Activated CD4-positive, alpha-beta T cell treated with anti-CD3 and anti-CD28 coated beads, Interleukin-10, Interleukin-2, amounts not matched to agents 100 ng/mL and 50 ng/mL, durations not matched to agents 16 hours and 8 hours (primary cell): ENCODE measurements around the gene ALKBH3.

Source experiments
- DNase-seq: peaks from one replicate; pipeline ENCODE4 v3.0.0-alpha.2; 2020

Gene ALKBH3

GRCh38 chr11:43923406-43924111, 42.9 kb downstream of the ALKBH3 start:
- DNase-seq = no peak

DNA sequence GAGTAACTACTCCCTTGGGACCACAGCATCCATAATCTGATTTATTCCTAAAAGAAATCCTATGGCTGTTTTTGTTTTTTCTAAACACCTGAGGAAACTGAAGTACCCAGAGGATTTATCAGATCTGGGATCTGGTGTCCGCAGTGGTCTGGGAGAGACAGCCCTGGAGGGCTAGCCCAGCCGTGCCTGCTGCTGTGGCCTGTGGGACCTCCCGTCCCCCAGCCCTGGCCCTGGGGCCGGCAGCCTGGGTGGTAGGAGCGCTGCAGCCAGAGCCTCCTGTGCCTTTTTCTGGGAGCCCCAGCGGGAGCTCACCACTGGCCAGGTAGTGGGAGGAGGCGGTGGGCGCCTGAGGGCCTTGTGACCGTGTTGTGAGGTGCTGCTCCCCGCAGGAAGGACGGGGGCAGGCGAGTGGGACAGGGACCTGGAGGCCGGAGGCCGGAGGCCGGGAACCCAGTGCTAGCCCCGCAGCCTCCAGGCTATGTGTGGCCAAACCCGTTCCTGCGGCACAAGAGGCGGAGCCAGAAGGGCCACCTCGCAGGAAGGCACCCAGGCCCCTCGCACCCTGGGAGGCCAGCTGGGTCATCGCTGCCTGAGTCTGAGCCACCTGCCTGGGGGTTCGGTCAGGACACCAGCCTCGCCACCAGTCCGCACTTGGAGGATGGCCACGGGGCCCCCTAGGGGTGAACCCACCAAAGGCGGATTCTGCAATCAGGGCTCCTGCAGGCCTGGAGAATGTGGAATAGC, 43.7 kb downstream of the ALKBH3 start:
- no peak for DNase-seq

DNA sequence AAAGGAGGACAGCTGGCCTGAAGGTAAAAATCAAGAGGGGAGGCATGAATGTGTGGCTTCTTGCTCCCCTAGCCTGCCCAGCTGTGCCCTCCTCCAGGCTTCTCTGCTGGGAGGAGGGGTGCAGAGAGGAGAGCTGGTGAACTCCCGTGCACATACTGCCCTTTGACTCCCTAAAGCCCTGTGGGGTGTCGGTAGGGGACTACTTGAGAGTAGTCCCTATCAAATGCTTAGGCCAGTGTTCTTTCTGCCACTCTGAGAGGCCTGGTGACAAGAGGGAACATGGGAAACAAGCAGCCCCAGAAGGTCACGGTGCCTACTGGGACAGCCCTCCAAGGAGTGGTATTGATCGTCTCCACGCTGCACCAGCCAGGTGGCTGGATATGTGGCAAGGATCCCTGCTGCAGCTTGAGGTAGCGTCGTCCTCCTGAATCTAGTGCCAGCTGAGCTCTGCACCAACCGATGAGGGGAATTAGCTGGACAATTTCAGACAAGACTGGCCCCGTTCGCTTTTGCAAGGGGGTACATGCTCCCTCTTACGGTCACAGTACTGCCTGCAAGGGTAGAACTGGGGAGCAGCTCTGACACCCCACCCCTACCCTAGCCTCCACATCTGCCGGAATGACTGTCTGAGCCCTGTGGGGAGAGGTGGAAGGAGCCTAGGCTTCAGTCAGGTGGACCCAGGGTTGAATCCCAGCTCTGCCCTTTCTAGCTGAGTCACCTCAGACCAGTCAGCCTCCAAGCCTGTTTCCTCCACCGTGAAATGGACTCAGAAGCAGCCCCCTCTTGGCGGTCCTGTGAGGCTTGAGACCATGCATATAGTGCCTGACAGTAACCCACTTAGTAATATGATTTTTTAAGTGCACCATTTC, 44.7 kb downstream of the ALKBH3 start:
- no peak for DNase-seq

DNA sequence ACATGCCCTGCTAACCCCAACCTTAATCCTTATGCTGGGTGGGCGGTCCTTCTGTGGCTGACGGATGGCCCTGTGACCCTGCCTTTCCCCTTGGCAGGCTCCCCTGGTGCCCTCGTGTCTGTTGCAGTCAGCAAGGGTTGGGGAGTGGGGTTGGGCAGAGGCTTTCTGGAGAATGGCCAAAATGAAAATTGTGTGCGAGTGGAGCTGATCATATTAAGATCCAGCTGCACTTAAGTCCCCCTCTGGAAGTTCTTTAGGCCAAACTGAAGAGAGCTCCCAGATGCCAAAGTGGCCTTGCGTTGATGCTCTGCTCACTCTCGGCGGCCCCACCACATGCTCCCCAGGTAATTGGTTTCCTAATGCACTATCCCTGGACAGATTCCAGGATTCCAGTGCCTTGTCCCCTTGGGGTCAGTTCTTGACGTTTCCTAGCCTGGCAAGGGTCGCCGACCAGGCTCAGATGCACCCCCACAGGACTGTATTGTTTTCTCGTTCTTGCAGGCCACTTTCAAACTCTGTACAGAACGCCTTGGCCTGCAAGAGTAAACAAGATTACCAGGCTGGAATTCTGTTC, 45.4 kb downstream of the ALKBH3 start:
- DNase-seq = no peak

- no peak for DNase-seq
Observed at GRCh38 chr11:43927070-43927469, 46.4 kb downstream of the ALKBH3 start.

GRCh38 chr11:43927925-43928707, 47.5 kb downstream of the ALKBH3 start:
- no peak for DNase-seq

DNA sequence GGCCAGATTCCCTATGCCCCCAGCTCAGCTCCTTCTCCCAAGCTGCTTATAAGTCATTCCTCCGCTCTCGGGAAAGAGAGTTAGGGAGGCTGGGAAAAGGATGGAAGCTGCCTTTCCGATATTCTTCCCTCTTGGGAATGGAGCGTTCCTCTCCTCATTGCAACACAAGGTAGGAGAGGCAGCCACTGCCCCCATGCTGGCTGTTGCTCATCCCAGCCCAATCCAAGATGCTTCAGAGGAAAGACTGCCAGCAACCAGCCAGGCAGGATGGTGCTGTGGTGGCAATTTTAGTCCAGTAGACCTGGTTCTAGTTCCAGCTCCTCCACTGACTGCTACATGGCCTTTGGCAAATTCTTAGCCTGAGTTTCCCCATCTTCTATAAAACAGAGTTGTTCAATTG, 48.1 kb downstream of the ALKBH3 start:
- no peak for DNase-seq

DNA sequence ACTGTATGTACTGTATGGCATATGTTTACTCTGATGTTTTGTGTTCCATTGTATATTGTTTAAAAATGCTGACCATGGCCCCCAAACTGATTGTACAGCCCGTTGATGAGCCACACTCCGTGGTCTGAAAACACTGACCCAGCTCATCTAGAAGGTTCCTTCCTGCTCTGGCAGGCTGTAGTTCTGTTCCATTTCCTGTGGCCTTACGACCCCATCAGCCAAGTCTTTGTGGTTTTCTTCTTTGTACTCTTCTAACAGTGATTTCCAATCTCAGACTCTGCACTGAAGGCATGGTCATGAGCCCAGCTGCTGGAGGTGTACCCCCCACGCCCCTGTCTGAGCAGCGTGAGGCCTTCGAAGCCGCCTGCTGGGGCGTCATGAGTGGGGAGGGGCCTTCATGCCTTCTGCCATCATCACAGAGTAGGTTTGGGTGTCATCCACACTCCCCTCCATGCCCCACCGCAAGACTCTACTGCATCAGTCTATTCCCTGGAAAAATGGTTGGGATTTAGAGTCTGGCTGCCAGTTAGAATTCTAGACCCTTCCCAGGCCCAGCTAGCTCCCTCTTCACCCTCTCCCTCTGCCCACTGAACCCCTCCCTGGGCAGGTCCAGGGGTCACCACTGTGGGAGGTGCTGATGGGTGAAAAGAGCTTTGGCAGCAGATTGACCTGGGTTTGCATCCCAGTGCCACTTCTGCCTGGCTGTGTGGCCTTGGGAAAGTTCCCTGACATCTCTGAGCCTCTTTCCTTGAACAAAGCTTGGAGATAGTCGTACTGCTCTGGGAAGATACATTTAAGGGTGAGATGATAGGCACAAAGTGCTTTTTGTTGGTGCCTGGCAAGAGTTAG, 50.5 kb downstream of the ALKBH3 start:
- no peak for DNase-seq

DNA sequence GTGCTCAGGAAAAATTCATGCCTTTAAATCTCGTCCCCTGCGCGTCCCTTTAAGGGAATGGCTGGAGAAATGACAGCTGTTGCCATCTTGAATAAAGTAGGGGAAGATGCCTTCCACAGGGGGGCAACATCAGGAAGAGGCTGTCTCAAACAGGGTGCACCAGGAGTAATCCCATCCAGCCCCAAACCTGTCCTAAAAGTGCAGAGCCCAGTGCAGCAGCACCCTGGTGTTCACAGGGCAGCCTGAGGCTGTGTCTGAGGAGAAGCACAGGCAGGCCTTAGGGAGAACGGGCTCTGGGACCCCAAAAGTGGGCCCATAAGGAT, 51.0 kb downstream of the ALKBH3 start:
- no peak for DNase-seq

GRCh38 chr11:43933226-43933607, 52.6 kb downstream of the ALKBH3 start:
- no peak for DNase-seq

DNA sequence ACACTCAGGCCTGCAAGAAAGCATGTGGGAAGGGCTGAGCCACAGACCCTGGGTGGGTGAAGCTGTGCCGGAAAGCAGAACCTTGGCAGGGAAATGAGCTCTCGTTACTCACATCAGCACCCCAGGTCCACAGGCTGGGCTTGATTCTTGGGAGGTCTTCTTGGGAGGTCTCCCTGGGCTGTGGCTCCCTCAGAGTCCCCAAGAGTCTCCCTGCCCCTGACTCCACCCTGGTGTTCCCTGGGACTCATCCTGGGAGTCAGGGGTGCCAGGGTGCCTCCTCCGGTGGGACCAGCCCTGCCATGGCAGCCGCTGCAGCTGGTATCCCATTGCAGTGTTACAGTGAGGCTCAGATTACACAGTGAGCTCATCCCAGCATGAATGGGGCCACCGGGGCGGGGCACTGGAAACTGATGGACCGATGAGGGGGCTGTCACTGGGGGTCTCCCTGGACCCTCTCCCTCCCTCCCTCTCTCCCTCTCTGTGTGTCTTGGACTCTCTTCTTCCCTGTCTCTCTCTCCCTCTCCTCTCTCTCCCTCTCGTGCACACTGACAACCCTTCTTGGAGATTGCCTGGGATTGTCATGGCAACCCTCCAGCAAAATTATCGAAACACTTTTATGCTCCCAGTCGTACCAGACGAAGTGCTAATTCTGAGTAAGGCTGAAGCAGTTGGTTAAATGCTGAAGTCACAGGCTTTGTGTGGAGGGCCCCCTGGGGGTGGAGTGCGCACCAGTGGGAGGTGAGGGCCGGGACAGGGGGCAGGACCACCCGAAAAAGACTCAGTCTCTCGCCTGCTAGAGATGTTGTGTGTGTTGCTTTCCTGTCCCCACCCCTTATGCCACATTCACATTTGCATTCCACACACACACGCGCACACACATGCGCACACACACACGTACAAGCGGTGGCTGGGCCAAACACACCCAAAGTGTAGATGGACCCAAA, 53.2 kb downstream of the ALKBH3 start:
- DNase-seq = no peak

DNA sequence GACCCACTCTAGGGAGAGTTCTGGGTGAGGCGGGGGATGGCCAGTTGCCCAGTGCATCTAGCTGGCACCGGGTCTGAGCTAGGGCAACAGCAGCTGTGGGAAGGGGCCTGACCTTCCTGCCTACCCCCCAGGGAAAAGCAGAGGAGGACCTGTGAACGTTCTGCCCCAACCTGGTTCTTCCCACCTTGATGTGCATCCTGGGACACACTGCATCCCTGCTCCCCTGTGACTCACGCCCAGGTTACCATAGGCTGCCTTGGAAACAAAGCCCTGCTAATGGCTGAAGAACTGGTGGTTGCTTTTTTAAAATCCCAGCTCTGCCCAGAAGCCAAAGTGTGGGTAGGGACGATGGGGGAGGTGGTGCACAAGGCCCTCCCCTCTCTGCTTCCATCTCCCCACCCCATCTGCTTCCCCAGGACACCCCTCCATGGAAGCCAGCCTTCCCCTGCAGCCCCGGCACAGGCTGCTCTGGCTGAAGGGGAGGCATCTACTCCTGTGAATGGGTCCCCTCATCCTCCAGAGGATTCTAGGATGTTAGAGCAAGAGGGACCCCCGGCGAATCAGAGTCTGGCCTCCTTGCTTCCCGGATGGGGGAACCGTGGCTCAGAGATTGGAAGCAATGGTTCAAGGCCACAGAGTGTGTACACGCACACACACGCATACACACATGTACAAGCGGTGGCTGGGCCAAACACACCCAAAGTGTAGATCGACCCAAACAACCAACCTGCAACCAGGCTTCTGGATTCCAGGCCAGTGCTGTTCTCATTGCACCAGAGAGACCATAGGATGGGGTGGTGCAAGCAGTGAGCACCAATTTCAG, 54.2 kb downstream of the ALKBH3 start:
- DNase-seq = no peak

GRCh38 chr11:43935424-43935979, 54.9 kb downstream of the ALKBH3 start:
- DNase-seq = no peak

- DNase-seq = no peak
Observed at GRCh38 chr11:43936076-43936475, 55.4 kb downstream of the ALKBH3 start.

GRCh38 chr11:43937434-43938411, 57.1 kb downstream of the ALKBH3 start:
- no peak for DNase-seq

DNA sequence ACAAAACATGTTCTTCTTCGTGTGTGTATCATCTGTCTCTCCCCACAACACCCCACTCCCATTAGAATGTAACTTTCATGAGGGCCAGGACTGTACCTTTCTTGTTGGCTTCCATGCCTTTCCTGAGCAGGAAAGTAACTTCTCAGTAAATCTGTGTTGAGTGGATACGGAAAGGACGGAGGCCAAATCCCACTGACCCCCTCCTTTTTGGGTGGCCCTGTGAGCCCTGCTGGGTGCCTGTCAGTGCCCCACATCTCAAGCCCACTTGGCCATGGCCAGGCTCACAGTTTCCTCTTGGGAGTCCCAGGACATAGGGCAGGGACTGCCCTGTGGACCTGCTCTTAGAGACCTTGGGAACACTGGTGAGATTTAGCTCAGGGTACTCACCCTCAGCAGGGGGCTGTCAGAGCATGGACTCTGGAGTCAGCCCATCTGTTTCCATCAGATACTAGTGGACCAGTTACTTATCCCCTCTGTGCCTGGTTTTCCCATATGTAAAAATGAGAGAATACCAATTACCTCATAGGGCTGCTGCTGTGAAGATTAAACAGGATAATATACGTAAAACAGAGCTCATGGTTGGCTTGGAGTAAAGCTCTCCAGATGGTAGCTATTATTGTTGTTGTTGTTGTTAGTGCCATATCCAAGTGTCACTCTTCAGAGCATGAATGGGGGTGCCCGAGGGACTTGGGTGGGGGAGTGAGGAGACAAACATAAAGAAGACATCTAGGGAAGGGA, 60.8 kb downstream of the ALKBH3 start:
- DNase-seq = no peak
